Fibroblast of villous mesenchyme (primary cell): ENCODE results near the gene SLC25A13. TPM values are rescaled to one million over a fixed set of nuclear protein-coding genes. Genes with fewer than 3 reads are reported as not detected.
A peak's percentile ranks its signal among the peaks of the same experiment; 100 is the strongest.

Experiments used
- DNase-seq: peaks from one replicate; pipeline ENCODE4 v3.0.0-alpha.2; 2010; ENCODE audit warnings: low read depth
- H3K4me3 ChIP-seq: 2 replicates; pipeline ENCODE4 v1.5.1; 2011; ENCODE audit warnings: low read depth, mild to moderate bottlenecking, low read length
- total RNA-seq: library from RNA; depleted of rRNA; stranded (reverse); fragments of >200 nt; gene quantifications from 2 replicates; pipeline ENCODE4 v1.2.3, GENCODE V29; 2012
- TF ChIP-seq, protein P1 (sequence below): IDR thresholded peaks from 2 replicates; pipeline ENCODE4 v1.5.1; 2012; ENCODE audit warnings: low read depth, mild to moderate bottlenecking, low read length; ENCODE audit not compliant: insufficient read depth

SLC25A13 gene
- total RNA-seq, 1 donor: 22.5 TPM

DNA sequence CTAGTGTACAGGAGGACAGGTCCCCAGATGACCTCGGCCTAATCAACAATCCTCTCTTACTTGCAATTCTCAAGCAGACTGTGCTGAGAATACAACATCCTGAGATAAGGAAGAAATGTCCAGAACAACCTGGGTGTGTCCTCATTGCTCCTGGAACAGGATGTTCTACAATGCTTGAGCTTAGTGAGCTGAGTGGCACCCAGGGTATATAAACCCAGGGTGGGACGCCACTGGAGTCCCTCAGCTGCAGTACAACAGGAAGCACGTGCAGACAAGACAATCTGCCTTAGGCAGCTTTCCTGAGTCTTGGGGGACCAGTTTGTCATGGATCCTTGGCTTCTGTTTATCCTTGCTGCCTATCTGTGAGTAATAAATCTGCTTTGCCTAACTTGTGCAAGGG is 27.7 kb upstream of the SLC25A13 start:
- H3K4me3 ChIP-seq: no peak overlapping the region
- TF ChIP-seq, protein P1, sequence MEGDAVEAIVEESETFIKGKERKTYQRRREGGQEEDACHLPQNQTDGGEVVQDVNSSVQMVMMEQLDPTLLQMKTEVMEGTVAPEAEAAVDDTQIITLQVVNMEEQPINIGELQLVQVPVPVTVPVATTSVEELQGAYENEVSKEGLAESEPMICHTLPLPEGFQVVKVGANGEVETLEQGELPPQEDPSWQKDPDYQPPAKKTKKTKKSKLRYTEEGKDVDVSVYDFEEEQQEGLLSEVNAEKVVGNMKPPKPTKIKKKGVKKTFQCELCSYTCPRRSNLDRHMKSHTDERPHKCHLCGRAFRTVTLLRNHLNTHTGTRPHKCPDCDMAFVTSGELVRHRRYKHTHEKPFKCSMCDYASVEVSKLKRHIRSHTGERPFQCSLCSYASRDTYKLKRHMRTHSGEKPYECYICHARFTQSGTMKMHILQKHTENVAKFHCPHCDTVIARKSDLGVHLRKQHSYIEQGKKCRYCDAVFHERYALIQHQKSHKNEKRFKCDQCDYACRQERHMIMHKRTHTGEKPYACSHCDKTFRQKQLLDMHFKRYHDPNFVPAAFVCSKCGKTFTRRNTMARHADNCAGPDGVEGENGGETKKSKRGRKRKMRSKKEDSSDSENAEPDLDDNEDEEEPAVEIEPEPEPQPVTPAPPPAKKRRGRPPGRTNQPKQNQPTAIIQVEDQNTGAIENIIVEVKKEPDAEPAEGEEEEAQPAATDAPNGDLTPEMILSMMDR: no peak
- peak; percentile 37 for DNase-seq

DNA sequence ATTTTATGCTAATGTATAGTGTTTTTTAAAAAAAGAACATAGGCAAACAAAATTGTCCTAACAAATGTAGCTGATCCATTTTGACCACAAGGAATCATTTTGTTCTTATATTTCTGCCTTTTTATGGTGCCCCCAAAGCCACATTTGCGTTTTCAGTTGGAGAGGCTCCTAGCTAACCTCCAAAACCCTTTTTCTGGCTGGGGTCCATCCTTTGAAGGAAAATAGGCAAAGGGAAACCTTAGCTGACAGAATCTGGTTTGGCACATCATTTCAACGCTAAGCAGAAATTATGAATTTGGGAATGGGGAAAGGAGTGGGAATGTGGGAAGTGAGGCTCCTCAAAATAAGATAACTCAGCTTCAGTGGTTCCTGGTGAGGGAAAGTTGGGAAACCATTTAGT is 25.6 kb upstream of the SLC25A13 start:
- TF ChIP-seq, protein P1: no peak
- no peak for DNase-seq
- H3K4me3 ChIP-seq: no peak overlapping the region

DNA sequence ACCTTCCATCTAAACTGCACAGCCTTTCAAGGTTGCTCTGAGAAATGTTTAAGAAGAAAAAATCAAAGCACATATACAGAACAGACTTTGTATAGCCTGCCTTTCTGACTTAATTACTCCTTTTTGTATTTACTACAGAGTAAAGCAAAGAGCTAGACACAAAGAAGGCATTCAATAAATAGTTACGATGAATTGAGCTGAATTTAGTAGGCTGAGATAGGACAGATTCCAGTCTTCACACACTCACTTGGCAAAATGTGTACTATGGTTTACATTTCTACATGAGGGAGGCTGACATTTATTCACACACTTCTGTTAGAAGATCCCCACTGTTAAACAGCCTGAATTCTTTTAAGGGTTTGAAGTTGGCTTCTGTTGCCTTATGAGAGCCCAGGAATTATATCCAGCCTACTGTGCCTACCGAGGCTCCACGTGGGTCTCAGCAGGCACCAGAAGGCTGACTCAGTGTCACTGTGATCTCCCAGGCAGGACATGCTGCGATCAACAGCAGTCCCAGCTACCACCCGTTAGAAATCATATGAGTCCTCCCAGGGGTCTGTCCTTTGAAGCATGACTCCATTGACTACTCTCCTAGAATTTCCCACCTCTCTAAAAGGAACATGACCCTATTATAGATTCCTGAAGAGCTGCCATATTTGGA is 24.5 kb upstream of the SLC25A13 start:
- TF ChIP-seq, protein P1: no peak
- H3K4me3 ChIP-seq: no peak overlapping the region
- no peak for DNase-seq

DNA sequence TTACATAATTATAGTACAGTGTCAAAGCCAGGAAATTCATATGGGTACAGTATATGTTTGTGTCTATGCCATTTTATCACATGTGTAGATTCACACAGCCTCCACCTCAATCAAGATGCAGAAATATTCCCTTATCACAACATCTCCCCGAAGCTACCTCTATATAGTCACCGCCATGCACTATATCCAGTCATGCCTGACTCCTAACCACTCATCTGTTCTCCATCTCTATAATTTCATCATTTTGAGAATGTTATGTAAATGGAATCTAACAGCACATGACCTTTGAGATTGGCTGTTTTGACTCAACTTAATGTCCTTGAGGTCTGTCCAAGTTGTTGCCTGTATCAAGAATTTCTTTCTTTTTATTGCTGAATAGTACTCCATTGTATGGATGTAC is 22.3 kb upstream of the SLC25A13 start:
- H3K4me3 ChIP-seq: no peak overlapping the region
- TF ChIP-seq, protein P1: no peak
- peak; percentile 5 for DNase-seq

DNA sequence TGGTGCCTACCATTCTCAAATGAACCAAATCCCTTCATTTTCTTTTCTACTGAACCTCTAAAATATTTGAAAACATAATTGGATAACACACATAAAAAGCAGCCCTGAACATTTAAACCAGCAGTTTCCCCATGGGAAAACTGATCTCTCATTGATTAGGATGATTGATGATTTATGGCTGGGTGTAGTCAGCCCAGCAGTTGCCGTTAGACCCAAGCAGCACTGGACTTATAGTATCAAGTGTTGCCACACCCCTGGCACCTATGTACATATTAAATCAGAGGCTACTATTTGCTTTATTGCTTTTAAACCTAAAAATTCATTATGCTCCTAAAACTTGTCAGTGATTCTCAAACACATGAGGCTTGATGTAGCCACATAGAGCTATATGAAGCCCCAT is 20.2 kb upstream of the SLC25A13 start:
- TF ChIP-seq, protein P1: no peak
- no peak overlapping the region for H3K4me3 ChIP-seq
- no peak for DNase-seq

DNA sequence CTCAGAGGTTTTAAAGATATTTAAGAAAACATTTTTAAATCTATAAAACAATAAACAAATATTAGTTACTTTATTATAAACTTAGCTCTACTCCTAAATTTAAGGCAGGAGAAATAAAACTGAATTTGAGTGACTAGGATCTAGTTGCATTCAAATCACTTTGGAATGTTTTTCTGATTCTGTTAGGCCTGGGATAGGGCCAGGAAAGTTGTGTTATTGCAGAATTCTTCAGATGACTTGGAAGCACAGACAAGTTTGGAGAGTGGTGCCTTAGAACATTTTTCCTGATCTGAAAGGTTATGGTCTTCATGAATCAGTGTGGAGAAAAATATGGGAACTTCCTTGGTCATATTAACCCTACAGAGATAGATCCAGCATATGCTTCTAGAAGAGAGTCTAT is 15.6 kb upstream of the SLC25A13 start:
- peak; percentile 4 for DNase-seq
- TF ChIP-seq, protein P1: no peak
- no peak overlapping the region for H3K4me3 ChIP-seq

DNA sequence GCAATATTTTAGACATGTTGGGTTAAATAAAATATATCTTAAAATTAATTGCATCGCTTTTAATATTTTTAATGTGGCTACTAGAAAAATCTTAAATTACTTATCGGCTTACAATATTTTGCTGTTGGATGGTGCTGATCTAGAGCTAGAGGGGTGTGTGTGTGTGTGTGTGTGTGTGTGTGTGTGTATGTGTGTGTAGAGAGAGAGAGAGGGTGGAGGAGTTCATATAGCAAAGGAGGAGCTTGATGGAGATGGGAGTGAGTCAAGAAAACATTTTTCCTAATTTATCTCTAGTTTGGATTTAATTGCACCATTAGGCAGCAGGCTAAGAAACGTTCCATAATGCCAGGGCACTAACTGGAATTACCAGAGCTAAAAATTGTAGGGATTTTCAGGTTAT is 10.4 kb upstream of the SLC25A13 start:
- H3K4me3 ChIP-seq: no peak overlapping the region
- TF ChIP-seq, protein P1: no peak
- no peak for DNase-seq
